Measurements from ENCODE around the gene SCG3.

- TF ChIP-seq TAF1 (IDR thresholded peaks at IDR 0.05; ENCODE audit: low read depth) (no peak), POLR2AphosphoS5 (IDR thresholded peaks at IDR 0.05) (no peak), SMC3 (conservative IDR thresholded peaks at IDR 0.05; ENCODE audit: poor library complexity) (no peak)
- TF ChIP-seq, protein P1, sequence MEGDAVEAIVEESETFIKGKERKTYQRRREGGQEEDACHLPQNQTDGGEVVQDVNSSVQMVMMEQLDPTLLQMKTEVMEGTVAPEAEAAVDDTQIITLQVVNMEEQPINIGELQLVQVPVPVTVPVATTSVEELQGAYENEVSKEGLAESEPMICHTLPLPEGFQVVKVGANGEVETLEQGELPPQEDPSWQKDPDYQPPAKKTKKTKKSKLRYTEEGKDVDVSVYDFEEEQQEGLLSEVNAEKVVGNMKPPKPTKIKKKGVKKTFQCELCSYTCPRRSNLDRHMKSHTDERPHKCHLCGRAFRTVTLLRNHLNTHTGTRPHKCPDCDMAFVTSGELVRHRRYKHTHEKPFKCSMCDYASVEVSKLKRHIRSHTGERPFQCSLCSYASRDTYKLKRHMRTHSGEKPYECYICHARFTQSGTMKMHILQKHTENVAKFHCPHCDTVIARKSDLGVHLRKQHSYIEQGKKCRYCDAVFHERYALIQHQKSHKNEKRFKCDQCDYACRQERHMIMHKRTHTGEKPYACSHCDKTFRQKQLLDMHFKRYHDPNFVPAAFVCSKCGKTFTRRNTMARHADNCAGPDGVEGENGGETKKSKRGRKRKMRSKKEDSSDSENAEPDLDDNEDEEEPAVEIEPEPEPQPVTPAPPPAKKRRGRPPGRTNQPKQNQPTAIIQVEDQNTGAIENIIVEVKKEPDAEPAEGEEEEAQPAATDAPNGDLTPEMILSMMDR (IDR thresholded peaks at IDR 0.05; ENCODE audit: poor library complexity, severe bottlenecking) = no peak
Measured at GRCh38 chr15:51750186-51750585, 68.9 kb downstream of the SCG3 start.

All from neural cell (in vitro differentiated cells).